GM19463 (cell line): ENCODE data around the gene GK.
"Not testable (repeated sequence)": the region's sequence is repeated elsewhere in the genome, so short reads cannot be mapped to it uniquely, and the experiment has no call there.

ENCODE experiments used
- ATAC-seq: cut with Tn5 transposase; IDR thresholded peaks from one replicate; pipeline ENCODE4 v1.9.1; 2021; ENCODE audit warnings: mild to moderate bottlenecking, moderate library complexity; ENCODE audit not compliant: unreplicated experiment

The GK gene

DNA sequence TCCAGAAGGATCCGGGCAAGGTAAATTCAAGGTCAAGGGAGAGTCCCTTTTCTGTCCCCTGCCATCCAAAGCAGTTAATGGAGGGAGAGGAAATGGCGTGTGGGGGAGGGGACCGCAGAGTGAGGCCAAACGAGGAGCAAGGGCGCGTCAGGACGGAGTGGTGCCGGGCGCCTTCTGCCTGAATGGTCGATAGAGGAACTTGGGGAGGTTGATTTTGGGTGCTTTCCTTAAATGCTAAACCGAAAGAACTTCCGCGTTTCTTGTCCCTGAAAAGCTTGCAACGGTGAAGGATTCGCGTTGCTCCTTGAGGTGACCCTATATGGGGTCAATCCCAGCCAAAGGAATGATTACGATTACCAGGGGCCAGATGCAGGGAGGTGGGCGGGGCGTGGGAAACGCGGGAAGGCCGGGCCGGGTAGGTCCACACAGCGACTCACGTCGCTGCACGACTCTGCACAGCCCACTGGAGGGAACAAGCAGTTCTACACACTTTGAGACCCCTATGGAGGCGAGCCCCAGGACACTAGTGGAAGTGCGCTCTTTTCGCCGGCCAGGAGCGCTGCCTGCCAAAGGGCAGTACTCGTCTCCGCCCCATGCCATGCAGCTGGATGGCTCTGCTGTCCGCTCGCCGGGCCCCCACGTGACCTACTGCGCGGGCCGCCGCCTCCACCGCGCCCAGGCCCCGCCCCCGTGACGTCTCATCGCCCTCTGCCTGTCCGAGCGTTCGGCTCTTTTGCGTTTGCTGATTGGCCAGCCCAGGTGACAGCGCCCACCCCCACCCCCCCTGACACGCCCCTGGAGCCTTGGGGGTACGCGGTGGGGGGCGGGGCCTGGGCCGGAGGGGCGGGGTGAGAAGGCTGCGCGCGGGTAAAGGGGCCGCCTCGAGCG is 452 bp upstream of the GK start:
- peak; percentile 78 for ATAC-seq

DNA sequence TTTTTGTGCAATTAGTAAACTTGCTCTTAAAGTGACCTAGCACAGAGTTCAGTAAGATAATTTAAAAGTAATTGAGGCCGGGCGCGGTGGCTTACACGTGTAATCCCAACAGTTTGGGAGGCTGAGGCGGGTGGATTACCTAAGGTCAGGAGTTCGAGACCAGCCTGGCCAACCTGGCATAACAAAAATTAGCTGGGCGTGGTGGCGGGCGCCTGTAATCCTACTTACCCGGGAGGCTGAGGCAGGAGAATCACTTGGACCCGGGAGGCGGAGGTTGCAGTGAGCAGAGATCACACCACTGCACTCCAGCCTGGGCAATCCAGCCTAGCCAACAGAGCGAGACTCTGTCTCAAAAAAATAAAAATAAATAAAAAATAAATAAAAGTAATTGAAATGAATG is 1.2 kb downstream of the GK start:
- ATAC-seq: not testable (repeated sequence)

DNA sequence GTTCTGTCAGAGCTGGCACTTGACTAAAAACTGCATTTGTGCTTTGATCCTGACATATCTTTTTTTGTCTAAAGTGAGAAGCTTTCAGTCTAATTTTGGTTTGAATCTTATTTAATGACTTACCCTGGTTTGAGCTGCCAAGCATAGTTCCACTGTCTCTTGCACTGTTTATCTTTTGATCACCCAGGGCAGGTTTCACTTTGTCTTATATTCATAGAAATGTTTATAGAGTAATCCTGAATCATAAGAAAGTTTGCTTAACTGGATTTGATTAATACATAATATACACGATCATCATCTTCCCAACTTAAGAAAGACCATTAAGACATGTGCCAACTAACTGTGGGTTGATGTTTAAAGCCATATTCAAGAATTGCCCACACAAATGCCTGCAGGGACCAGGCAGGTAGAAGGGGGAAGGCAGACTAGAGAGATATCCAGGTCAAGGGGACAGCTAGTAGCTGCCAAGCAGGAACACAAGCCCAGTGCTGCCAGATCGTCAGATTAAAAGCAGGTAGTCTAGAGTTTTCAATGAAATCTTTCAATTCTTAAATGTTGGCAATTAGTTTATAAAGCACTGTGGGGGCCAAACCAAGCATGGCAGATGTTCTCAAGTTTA is 1.9 kb downstream of the GK start:
- ATAC-seq: no peak

DNA sequence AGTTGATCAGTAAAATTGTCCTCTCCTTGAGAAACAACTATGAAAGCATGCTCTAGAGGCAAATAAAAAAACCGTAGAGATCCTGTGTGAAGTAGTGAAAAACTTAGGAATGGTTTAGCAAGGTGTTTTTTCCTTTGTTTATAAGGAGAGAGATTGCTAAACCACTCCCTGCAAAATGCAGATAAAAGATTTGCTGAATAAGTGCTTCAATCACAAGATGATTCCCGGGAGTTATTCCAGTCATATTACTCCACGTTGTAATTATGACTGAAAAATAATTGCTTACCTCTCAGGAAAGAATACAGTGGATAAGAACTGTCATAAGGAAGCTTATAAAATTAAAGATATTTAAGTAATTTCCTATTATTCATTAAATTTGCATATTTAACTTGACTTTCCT is 2.8 kb downstream of the GK start:
- no peak for ATAC-seq

DNA sequence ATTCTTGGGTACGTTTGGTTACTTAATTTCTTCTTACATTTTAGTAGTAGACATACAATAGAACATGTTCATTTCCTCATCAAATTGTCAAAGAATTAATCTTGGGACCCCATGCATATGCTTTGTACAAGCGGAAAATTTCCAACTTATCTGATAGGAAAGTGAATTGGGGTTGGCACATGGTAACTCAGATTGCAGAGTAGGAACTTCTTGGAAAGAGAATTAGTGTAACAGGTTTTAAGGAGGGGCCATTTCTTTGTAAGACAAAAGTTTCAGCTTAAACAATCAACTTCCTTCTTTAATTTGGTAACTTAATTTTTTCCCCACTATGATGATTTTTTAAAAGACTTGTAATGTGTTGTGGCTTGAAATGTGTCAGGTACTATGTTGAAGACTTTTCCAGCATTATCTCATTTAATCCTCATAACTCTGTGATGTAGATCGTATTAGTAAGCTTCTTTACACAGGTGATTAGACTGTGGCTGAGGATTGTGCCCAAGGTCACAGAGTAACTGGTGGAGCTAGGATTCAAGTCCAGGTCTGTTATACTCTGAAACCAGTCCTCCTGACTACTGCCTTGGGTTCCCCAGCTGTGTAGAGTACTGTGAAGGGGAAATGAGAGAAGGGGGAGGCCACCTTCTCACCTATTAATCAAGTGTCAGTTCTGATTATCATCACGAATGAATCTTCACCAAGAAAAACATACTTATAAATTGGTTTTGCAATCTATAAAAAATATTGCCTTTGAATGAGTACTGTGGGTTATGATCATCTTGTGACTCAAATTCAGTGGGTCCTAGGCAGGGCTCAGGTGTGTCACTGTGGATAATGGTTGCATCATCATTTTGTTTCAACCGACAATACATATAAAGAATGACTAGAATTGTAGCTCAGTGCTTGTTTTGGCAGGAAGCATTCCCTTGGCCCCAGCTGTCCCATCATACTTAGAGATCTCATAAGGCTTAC is 4.3 kb downstream of the GK start:
- ATAC-seq: no peak

DNA sequence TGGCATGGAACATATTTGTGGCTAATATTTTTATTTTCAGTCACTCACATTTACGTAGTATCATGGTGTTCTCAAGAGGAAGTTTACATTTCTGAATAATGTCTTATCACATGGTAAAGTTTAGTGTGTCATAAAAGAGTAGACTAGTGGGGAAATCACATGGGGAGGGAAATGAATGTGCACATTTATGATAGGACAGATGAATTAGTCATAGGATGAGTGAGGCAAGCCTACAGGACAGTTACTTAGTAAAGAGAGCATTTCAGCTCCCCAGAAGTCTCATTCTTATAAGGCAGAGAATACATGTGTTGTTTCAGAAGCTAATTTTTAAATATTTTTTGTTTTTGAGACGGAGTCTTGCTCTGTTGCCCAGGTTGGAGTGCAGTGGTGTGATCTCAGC is 6.2 kb downstream of the GK start:
- ATAC-seq: peak; percentile 40

DNA sequence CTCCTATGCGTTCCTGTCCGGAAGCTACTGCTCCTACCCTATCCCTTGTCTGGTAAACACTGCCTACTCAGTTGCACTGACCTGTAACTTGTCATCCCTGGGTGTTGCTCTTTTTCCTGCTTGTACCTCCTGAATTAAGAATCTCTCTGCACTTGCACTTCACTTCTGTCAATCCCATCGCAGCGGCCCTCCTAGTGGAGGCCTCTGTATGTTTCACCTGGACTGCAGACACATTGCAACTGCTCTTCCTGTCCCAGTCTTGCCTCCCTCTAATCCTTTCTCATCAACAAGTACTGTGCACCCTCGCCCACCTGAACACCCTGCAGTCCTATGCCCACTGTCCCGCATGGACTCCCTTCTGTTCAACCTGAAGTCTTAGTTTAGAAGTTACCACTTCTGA is 8.0 kb downstream of the GK start:
- no peak for ATAC-seq

DNA sequence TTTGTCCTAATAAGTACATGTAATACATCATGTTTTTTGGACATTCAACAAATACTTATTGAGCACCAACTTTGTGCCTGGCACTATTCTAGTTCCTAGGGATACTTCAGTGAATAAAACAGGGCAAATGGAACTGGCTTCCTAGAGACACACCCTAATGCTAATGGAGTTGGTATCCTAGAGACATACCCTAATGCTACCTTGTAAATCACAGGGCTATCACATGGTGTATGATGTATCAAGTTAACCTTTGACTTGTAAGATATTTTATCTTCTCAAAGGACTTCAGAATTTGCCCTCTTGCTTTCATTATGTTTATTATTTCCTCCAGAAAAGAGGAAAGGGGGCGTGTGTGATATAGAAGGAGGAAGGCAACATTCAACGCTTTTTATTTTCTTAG is 10.1 kb downstream of the GK start:
- ATAC-seq: no peak

DNA sequence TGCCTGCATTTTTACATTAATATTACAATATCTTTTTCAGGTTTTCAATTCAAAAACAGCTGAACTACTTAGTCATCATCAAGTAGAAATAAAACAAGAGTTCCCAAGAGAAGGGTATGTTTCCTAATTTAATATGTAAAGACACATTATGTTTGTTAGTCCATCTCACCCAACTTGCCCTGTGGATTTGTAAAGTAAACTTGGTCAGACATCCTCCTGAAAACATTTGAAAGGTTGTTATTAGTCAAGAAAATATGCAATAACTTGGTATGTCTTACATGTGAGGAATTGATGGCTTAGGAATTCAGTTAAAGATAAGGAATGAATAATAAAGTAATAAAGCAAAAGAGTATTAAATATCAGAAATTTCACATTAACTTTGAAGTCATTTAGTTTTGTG is 12.2 kb downstream of the GK start:
- no peak for ATAC-seq

DNA sequence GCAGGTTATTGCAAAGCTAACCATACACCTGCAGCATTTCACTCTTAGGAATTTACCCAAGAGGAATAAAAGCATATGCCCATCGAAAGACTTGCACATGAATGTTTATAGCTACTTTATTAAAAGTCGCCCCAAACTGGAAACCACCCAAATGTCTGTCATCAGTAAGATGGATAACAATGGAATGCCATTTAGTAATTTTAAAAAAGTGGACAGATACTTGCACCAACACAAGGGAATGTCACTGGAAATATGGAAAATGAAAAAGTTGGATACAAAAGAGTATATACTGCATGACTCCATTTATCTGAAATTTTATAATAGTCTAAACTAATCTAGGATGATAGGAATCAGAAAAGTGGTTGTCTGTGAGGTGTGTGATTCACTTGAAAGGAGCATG is 12.9 kb downstream of the GK start:
- no peak for ATAC-seq

DNA sequence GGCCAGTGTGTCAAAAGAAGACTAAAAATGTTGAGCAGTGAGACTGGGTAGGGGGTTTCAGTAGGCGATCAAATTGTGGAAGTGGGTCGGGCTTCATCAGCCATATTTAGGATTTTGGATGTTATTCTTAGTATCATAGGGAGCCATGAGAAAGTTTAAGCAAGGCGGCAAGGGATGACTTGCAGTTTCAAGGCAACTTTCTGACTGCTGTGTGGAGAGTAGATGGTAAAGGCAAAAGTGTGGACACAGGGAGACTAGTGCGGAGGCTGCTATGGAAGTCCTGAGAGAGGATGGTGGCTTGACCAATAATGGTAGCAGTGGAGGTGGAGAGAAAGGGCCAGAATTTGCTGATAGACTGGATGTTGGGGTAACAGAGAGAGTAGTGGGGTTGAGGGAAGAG is 15.4 kb downstream of the GK start:
- ATAC-seq: no peak

DNA sequence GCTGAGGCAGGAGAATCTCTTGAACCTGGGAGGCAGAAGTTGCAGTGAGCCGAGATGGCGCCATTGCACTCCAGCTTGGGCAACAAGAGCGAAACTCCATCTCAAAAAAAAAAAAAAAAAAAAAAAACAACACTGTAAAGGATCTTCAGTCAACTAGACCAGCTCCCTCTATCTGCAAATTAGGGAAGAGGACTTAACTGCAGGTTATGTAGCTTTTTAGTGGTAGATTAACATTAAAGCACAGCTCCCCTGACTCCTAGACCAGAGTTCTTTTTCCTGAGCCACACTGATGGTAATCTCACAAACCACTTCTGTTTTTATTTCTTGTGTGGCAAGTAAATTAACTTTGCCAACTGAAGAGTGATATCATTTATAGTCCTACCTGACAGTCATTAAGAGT is 18.0 kb downstream of the GK start:
- ATAC-seq: not testable (repeated sequence)

DNA sequence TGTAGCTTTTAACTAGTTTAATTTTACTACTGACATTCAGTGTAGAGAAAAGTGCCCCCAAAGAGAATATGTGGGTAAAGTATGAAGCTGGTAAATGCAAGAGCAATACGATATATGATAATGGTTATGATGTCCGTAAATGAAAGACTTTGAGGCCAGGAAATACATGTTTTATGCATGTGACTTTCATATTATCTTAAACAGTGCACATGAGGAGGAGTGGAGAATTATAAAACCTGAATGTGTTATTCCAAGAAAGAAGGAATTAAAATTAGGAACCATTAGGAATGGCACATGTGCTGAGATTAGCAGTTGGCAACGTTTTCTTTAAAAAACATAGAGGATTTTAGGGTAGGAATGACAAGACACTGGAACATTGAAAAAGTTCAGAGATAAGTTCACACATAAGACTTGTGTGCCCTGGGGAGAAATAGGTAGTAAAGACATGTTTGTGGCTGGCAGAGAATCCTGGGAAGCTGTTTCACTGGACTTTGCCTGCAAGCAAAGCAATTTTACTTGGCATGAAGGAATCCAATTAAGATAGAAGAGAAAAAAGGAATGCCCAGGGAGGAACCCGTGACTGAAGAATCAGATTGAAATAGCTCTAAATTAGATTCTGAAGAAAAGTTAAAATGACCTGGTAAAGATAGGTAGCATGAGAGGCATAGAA is 20.0 kb downstream of the GK start:
- no peak for ATAC-seq

DNA sequence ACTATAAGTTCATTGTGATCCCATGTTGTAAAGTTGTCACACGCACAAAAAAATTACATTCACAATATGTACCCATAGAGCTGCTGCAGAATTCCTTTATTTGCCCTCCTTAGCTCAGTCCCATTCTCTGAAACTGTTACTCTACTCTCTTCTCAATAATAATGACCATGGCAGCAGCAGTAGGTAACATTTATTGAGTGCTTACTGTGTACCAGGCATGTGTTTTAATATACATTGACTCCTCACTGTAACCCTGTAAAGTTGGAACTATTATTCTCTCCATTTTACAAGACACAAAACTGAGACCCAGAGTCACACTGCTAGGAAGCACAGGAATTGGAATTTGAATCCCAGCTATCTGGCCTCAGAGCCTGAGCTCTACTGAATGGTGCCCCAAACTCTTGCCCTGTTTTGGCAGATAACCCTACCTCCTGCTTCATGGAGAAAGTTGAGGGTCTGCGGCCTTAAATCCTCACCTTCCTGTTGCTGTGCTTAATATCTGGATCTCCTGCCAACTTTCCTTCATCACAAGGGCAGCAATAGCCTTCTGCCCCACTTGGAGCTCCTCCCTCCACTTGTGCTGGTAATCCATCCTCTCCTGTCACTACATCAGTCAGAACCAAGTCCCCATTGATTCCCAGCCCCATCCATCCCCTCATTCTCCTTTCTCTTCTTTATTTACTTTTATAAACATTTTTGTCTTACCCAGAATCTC is 20.8 kb downstream of the GK start:
- ATAC-seq: no peak

DNA sequence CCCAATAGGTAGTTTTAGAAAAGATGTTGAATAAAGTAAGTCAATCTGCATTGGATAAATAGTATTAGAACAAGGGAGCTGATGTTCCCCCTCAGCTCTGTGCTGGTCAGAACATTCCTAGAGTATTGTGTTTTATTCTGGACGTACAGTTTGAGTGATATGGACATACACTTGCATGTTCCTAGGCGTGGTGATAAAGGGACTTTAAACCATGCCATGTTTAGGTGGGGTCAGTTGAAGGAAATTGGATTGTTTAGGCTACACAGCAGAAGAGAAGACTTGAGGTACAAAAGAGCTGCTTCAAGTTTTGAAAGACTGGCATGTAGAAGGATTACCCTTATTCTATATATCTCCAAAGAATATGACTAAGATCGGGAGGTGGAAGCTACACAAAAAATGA is 21.6 kb downstream of the GK start:
- no peak for ATAC-seq

DNA sequence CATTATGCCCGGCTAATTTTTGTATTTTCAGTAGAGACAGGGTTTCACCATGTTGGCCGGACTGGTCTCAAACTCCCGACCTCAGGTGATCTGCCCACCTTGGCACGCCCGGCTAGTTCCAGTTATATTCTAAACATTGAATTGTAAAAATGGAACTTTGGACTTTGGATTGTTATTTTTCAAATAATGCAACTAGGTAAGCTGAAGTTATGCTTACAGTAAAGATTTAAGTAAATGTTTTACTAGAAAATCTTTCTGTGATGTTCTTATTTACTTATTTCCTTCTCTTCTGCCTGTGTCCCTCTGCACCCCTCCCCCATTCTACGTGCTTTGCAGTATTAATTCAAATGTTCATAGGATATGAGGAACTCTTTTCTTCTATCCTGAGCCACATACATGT is 26.1 kb downstream of the GK start:
- ATAC-seq: no peak

DNA sequence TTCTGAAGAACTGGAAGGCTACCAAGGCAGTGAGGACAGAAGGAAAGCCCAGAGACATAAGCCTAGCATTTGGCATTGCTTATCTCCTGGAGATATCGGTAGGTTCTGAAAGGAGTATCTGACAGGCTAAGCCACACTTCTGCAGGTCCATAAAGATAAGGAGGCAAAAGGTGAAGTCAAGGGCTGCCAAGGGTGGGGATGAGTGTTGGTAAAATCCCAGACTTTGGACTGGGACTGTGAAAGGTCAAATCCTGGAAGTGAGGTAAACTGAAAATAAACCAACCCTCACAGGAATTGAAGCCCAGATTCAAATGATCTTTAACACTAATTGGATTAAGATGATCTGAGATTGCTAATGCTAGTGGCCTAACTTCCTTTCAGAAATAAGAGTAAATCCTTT is 27.4 kb downstream of the GK start:
- no peak for ATAC-seq

DNA sequence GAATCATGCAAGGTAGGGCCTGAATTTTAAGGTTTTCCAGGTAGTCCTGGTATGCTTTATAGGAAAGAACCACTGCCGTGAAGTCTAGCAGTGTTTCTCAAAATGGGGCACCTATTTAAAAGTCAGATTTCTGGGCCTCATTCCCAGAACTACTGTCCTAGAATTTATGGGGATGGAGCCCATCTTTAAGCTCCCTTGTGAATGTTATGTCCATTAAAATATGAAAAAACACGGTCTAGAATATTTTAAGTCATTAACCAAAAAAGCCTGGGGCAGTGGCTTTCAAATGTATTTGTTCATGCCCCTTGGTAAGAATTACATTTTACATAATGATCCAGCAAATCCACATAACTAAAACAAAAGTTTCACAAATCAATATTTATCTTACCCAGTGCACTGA is 35.4 kb downstream of the GK start:
- no peak for ATAC-seq

DNA sequence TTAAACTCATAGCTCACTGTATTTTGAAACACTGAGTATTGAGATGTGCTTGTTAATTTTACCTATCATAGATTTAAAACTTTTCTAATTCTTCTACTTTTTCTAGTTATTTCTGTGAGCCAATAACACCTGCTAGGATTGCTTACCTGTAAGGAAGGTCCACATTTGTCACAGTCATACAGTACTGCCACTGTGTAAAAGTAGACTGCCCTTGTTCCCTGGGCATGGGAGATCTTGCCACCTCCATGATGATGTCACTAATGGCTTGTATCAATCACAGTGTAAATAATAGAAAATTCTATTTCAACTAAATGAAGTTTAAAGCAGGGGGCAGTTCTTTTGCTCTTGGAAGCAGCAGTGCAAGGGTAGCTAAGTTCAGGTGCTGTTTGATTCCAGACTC is 35.9 kb downstream of the GK start:
- no peak for ATAC-seq

DNA sequence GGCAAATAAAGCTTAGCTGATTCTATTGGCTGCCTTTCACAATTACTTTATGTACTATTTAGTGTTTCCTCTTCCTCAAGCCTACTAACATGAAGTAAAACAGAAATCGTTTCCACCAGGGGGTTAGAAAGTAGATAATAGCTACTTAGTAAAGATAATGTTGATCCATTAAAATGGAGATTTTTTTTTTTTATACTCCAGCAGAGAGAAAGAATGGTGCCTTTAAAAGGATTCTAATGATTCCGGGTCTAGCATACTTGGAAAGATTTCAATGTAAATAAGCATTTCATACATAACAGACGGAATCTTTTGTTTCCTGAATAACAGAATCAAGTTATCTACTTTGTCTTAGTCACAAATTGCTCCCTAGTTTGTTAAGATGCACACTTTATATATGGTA is 37.1 kb downstream of the GK start:
- ATAC-seq: no peak
